Uterus (tissue), 2 donors: ENCODE data around the gene FBXW7.

Source experiments
- CTCF ChIP-seq, 4 experiments: fragments of 200-600 bp in 2 of 4; fragments of 450-650 bp in 2 of 4; sonication (generic) in 2 of 4; IDR thresholded peaks; one replicate each; pipeline ENCODE4 v1.5.1; 2016 to 2019; ENCODE audit warnings: antibody characterized with exemption in 4 of 4, mild to moderate bottlenecking in 2 of 4, moderate library complexity in 1 of 4
- POLR2A ChIP-seq, 2 donors: fragments of 450-650 bp; IDR thresholded peaks; one replicate each; pipeline ENCODE4 v1.6.1; 2016; ENCODE audit warnings: antibody characterized with exemption in 2 of 2, mild to moderate bottlenecking in 1 of 2, moderate library complexity in 1 of 2

- TF ChIP-seq CTCF (IDR thresholded peaks at IDR 0.05) (no peak), POLR2A (IDR thresholded peaks at IDR 0.05) (no peak)
These were observed 71.7 kb downstream of the FBXW7 start for GRCh38 chr4:152464030-152464823.
